GM18870 (cell line): ENCODE results near the gene KIAA1217.
A peak's percentile ranks its signal among the peaks of the same experiment; 100 is the strongest.

ENCODE experiments used
- ATAC-seq: cut with Tn5 transposase; IDR thresholded peaks from one replicate; pipeline ENCODE4 v1.9.1; 2021; ENCODE audit warnings: moderate library complexity; ENCODE audit not compliant: unreplicated experiment

The KIAA1217 gene

GRCh38 chr10:24394461-24395190 lies 185.7 kb downstream of the KIAA1217 start:
- peak; percentile 85 for ATAC-seq

GRCh38 chr10:24396396-24396795 lies 187.5 kb downstream of the KIAA1217 start:
- ATAC-seq = no peak

- ATAC-seq = no peak
These were observed 188.7 kb downstream of the KIAA1217 start for GRCh38 chr10:24397662-24398061.

- ATAC-seq = no peak
These were observed 195.6 kb downstream of the KIAA1217 start for GRCh38 chr10:24404567-24404966.

GRCh38 chr10:24405635-24406034 lies 196.7 kb downstream of the KIAA1217 start:
- no peak for ATAC-seq

GRCh38 chr10:24406809-24407483 lies 198.0 kb downstream of the KIAA1217 start:
- no peak for ATAC-seq

- no peak for ATAC-seq
These were observed 199.0 kb downstream of the KIAA1217 start for GRCh38 chr10:24407928-24408327.

- no peak for ATAC-seq
These were observed 199.4 kb downstream of the KIAA1217 start for GRCh38 chr10:24408365-24408764.

GRCh38 chr10:24414597-24414996 lies 205.7 kb downstream of the KIAA1217 start:
- no peak for ATAC-seq

- no peak for ATAC-seq
These were observed 206.7 kb downstream of the KIAA1217 start for GRCh38 chr10:24415455-24416125.

GRCh38 chr10:24416248-24416647 lies 207.3 kb downstream of the KIAA1217 start:
- no peak for ATAC-seq

GRCh38 chr10:24417053-24417452 lies 208.1 kb downstream of the KIAA1217 start:
- no peak for ATAC-seq

GRCh38 chr10:24418532-24418931 lies 209.6 kb downstream of the KIAA1217 start:
- no peak for ATAC-seq

- ATAC-seq = no peak
These were observed 210.1 kb downstream of the KIAA1217 start for GRCh38 chr10:24419066-24419465.

- peak; percentile 58 for ATAC-seq
These were observed 216.2 kb downstream of the KIAA1217 start for GRCh38 chr10:24425151-24425550.

- ATAC-seq = no peak
These were observed 218.9 kb downstream of the KIAA1217 start for GRCh38 chr10:24427678-24428409.

- no peak for ATAC-seq
These were observed 219.5 kb downstream of the KIAA1217 start for GRCh38 chr10:24428410-24428782.

GRCh38 chr10:24430591-24430990 lies 221.7 kb downstream of the KIAA1217 start:
- no peak for ATAC-seq

GRCh38 chr10:24432478-24433416 lies 223.8 kb downstream of the KIAA1217 start:
- no peak for ATAC-seq

GRCh38 chr10:24433705-24434104 lies 224.8 kb downstream of the KIAA1217 start:
- ATAC-seq = no peak
